ENCODE results near the gene PTPRR. TPM values are rescaled to one million over a fixed set of nuclear protein-coding genes. Genes with fewer than 3 reads are reported as not detected.

Gene PTPRR
- total and polyA plus RNA-seq, 11 donors, result 0.21 to 1.0 (median 0.40) TPM; not detected in 1

DNA sequence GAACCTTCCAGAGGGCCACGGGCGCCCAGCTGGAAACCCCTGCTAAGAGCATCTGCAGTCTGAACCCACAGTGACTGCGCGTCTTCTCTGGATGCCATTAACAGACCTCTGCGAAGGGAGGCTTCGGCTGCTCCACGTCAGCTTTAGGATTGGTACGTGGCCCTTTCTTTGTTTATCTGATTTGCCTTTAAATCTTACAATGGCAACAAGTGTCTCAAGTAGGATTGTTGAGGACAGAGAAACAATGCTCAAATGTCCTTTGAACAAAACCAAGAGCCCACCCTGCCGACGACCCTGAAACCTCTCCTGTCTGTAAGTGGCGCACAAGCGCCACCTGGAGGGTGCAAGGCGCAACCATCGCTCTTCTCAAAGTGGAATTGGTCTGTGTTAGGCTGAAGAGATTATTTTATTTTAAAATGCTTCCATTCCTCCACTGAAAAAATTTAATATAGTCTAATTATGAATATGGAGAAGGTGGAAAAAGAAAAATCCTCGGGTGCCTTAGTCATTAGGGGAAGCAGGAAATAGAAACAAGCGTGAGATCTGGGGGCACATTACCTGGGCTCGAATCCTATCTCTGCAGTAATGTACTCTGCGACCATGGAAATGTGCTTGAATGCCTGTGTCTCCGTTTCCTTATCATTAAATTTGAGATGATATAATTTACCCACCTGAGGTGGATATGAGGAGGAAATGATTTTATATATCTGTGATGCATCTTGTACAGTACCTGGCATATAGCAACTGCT, 200.7 kb downstream of the PTPRR start:
- peaks cover 0 to 41% (median 7%) of the 10 kb centered on the region in 12 donors for H3K4me1 ChIP-seq
- peak overlapping the region in 10 of 12 donors; percentile 2 to 52 (median 38) for H3K4me3 ChIP-seq
- ATAC-seq (peak in 3 of 4 donors; percentile 68 to 78 (median 74)), DNase-seq (peak; percentile 33 to 65 (median 41))
- peaks cover 0 to 8% (median 0%) of the 10 kb centered on the region in 9 donors for H3K27me3 ChIP-seq
- H3K27ac ChIP-seq, result peak overlapping the region; percentile 6 to 74 (median 48)
- TF ChIP-seq, protein P1, sequence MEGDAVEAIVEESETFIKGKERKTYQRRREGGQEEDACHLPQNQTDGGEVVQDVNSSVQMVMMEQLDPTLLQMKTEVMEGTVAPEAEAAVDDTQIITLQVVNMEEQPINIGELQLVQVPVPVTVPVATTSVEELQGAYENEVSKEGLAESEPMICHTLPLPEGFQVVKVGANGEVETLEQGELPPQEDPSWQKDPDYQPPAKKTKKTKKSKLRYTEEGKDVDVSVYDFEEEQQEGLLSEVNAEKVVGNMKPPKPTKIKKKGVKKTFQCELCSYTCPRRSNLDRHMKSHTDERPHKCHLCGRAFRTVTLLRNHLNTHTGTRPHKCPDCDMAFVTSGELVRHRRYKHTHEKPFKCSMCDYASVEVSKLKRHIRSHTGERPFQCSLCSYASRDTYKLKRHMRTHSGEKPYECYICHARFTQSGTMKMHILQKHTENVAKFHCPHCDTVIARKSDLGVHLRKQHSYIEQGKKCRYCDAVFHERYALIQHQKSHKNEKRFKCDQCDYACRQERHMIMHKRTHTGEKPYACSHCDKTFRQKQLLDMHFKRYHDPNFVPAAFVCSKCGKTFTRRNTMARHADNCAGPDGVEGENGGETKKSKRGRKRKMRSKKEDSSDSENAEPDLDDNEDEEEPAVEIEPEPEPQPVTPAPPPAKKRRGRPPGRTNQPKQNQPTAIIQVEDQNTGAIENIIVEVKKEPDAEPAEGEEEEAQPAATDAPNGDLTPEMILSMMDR (IDR thresholded peaks at IDR 0.05), result peak; percentile 80 to 97 (median 92)
- no peak for TF ChIP-seq POLR2A (IDR thresholded peaks at IDR 0.05)
- H3K9me3 ChIP-seq, result no peaks in the 10 kb centered on the region
- no peaks in the 10 kb centered on the region for H3K36me3 ChIP-seq
- intact Hi-C loops (cut with DNase I), result loop anchor here (2.0 to 10.0 kb wide), 12 partner anchors 128 to 845 kb away; partner anchors contain the start of genes CNOT2 (in 1 of the 10) and KCNMB4 (in 1 of the 10)
- 17 to 24% (median 21%) methylated on average over 19 of the region's 19 CpGs for WGBS, 4 donors

DNA sequence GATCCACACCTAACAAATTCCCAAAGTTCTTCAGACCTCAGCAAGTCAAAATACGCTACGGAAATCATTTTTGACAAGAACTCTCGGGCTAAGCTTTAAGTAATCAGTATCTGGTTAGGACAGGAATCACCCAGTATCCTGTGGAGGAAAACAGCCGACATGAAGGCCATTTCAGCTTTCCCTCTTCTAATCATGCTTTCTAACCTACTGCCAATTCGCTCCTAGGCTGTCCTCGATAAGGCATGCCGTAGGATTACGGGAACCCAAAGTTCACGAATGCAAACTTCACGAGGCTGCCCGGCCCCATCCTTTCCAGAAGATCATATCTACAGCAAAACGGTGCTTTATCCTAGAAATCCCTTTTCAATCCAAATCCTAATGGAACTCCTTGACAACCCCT, 201.5 kb downstream of the PTPRR start:
- DNase-seq (no peak), ATAC-seq (peak; percentile 29 to 64 (median 42))
- WGBS, 4 donors, result 61 to 79% (median 67%) methylated on average over 12 of the region's 12 CpGs
- H3K9me3 ChIP-seq, result no peaks in the 10 kb centered on the region
- H3K4me3 ChIP-seq, result peak overlapping the region in 7 of 12 donors; percentile 2 to 52 (median 34)
- H3K27ac ChIP-seq, result peak overlapping the region; percentile 28 to 74 (median 44)
- TF ChIP-seq POLR2A (IDR thresholded peaks at IDR 0.05), result no peak
- TF ChIP-seq, protein P1 (IDR thresholded peaks at IDR 0.05), result no peak
- no peaks in the 10 kb centered on the region for H3K36me3 ChIP-seq
- H3K4me1 ChIP-seq, result peaks cover 0 to 41% (median 6%) of the 10 kb centered on the region in 12 donors
- intact Hi-C loops (cut with DNase I), result loop anchor here in 4 of 10 donors (2.0 kb wide), 3 partner anchors 128 to 838 kb away; no protein-coding TSS in a partner anchor
- H3K27me3 ChIP-seq, result peaks cover 0 to 8% (median 0%) of the 10 kb centered on the region in 9 donors

DNA sequence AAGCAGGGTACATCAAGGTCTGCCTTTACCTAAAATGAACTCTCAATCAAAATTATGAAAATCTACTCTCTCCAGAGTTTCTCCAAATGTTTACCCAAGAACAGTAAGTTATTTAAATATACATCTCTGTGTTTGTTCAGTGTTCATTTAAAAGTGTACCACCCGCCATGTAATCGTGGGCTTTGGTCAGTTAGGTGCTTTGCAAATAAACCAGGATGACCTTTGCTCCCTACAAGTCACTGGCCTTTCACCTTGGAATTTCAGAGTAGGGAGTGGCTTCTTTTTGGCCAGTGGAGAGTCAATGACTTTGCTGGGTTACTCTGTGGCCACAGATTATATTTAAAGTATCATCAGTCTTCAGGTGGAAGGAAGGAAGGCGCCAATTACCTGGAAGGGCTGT, 208.7 kb downstream of the PTPRR start:
- Histone ChIP-seq H3K36me3 (no peaks in the 10 kb centered on the region), H3K4me3 (no peak overlapping the region), H3K27ac (no peak overlapping the region), H3K4me1 (no peaks in the 10 kb centered on the region), H3K9me3 (no peaks in the 10 kb centered on the region), H3K27me3 (no peaks in the 10 kb centered on the region)
- intact Hi-C loops (cut with DNase I), result no loop called here
- 63 to 88% (median 76%) methylated on average over 3 of the region's 3 CpGs for WGBS, 4 donors
- DNase-seq (no peak), ATAC-seq (no peak)
- TF ChIP-seq POLR2A (IDR thresholded peaks at IDR 0.05), result no peak
- TF ChIP-seq, protein P1 (IDR thresholded peaks at IDR 0.05), result no peak

DNA sequence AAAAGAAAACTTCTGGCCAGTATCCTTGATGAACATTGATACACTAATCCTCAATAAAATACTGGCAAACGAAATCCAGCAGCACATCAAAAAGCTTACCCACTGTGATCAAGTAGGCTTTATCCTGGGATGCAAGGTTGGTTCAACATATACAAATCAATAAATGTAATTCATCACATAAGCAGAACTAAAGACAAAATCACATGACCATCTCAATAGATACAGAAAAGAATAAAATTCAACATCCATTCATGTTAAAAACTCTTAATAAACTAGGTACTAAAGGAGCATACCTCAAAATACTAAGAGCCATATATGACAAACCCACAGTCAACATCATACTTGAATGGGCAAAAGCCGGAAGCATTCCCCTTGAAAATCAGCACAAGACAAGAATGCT, 211.5 kb downstream of the PTPRR start:
- WGBS, 4 donors, result 76 to 85% (median 82%) methylated on average over 2 of the region's 2 CpGs
- ATAC-seq (no peak), DNase-seq (no peak)
- no peaks in the 10 kb centered on the region for H3K27me3 ChIP-seq
- H3K4me1 ChIP-seq, result no peaks in the 10 kb centered on the region
- no peak overlapping the region for H3K27ac ChIP-seq
- H3K9me3 ChIP-seq, result no peaks in the 10 kb centered on the region
- intact Hi-C loops (cut with DNase I), result no loop called here
- TF ChIP-seq, protein P1 (IDR thresholded peaks at IDR 0.05), result no peak
- TF ChIP-seq POLR2A (IDR thresholded peaks at IDR 0.05), result no peak
- no peak overlapping the region for H3K4me3 ChIP-seq
- H3K36me3 ChIP-seq, result no peaks in the 10 kb centered on the region

Data from heart left ventricle (tissue), 16 donors.